ENCODE measurements around the gene WRAP73.
"Not testable (repeated sequence)": the region's sequence is repeated elsewhere in the genome, so short reads cannot be mapped to it uniquely, and the experiment has no call there.

Gene WRAP73

GRCh38 chr1:3593745-3594144, 56.2 kb downstream of the WRAP73 start:
- no peak for DNase-seq

GRCh38 chr1:3593334-3593733, 56.6 kb downstream of the WRAP73 start:
- DNase-seq: no peak

GRCh38 chr1:3590951-3591865, 58.7 kb downstream of the WRAP73 start:
- no peak for DNase-seq

GRCh38 chr1:3590139-3590763, 59.7 kb downstream of the WRAP73 start:
- no peak for DNase-seq

- no peak for DNase-seq
Observed at GRCh38 chr1:3588395-3588794, 61.5 kb downstream of the WRAP73 start.

GRCh38 chr1:3586986-3587759, 62.7 kb downstream of the WRAP73 start:
- no peak for DNase-seq

GRCh38 chr1:3585940-3586568, 63.8 kb downstream of the WRAP73 start:
- no peak for DNase-seq

GRCh38 chr1:3585353-3585868, 64.5 kb downstream of the WRAP73 start:
- not testable (repeated sequence) for DNase-seq

- DNase-seq: peak; percentile 50
Observed at GRCh38 chr1:3584915-3585314, 65.0 kb downstream of the WRAP73 start.

GRCh38 chr1:3583751-3584150, 66.2 kb downstream of the WRAP73 start:
- DNase-seq: not testable (repeated sequence)

GRCh38 chr1:3581296-3582036, 68.4 kb downstream of the WRAP73 start:
- no peak for DNase-seq

All from stimulated activated CD4-positive, alpha-beta T cell treated with anti-CD3 and anti-CD28 coated beads, Interleukin-1b, Interleukin-23, amount 100 ng/mL, for 48 hours (primary cell).